ENCODE results near the gene CAND2.
"Not testable (repeated sequence)": the region's sequence is repeated elsewhere in the genome, so short reads cannot be mapped to it uniquely, and the experiment has no call there.

Gene CAND2

DNA sequence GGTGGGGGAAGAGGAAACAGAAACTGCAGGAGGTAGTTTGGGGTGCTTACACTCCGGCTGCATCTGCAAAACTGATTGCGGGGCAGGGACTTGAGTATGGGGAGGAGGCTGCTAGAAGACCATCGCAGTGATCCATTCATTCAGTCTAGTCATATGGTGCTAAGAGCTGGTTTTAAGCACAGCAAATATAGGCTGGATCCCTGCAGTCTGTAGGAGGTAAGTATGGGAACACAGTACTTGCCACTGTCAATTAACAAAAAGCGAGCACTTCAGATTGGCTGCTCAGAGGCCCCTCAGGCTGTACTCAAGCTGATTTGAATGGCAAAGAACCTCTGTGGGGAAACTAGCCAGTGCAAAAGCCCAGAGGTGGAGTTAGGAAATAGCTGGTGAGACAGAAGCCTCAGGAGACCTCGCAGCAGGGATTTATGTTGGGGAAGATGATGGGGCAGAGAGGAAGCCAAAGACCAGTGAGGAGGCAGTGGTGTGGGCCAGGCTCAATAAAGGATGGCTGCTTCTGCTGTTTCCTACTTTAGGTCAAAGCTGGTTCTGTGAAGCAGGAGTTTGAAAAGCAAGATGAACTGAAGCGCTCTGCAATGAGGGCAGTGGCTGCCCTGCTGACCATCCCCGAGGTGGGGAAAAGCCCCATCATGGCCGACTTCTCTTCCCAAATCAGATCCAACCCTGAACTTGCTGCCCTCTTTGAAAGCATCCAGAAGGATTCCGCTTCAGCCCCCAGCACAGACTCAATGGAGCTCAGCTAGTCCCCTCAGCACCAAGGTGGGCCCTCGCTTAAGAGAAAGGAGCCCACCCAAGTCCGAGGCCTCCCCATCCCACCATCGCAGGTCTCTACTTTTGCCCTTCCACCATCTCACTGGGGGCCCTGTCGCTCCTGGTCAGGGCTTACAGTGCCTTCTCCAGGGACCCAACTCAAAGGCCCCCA is 37.0 kb downstream of the CAND2 start:
- no peak for DNase-seq

DNA sequence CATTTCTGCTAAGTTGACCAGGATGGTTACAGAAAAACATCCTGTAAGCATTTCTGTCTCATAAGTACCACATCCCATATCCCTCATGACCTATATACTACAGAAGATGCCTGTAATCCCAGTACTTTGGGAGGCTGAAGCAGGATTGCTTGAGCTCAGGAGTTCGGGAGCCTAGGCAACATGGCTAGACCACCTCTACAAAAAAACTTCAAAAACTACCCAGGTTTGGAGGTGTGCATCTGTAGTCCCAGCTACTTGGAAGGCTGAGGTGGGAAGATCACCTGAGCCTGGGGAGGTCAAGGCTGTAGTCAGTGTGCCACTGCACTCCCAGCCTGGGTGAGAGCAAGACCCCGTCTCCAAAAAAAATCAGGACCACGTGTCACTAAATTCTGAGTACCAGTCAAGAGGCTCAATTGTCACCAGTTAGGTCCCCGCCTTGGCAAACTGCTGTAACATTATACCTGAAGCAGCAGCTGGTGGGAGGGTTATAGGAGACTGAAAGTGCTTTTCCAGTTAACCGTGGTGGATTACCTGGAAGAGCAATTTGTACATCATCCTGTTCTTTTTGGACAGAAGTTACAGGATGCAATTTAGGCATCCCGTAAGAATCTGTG is 38.7 kb downstream of the CAND2 start:
- no peak for DNase-seq

DNA sequence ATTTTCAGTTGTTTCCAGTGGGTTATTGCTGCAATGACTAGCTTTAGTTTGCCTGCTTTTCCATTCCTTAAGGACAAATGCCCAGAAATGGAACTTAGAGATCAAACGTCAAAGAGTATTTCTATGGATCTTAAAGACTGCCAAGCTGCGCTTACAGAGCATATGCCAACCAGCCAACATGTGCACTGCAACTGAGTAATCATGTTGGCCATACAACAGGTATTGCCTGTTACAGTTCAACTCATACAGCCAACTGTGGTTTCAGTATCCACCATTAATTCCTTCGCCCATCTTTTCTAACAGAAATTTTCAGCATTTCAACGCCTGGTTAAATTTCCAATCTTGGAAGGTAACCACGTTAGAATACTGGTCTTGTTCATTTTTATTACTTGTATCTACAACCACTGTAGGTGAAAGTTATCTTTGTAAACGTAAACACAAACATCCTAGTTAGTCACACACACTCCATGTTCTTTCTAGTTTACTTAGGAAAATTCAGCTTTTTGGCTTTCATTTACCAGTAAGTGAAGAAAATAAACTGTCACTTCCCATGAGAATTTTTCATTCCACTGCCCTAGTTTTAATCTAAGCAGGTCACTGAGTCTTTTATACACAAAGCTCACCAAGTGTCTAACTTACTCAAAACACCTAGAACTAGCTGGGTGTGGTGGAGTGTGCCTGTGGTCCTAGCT is 41.0 kb downstream of the CAND2 start:
- DNase-seq: no peak

DNA sequence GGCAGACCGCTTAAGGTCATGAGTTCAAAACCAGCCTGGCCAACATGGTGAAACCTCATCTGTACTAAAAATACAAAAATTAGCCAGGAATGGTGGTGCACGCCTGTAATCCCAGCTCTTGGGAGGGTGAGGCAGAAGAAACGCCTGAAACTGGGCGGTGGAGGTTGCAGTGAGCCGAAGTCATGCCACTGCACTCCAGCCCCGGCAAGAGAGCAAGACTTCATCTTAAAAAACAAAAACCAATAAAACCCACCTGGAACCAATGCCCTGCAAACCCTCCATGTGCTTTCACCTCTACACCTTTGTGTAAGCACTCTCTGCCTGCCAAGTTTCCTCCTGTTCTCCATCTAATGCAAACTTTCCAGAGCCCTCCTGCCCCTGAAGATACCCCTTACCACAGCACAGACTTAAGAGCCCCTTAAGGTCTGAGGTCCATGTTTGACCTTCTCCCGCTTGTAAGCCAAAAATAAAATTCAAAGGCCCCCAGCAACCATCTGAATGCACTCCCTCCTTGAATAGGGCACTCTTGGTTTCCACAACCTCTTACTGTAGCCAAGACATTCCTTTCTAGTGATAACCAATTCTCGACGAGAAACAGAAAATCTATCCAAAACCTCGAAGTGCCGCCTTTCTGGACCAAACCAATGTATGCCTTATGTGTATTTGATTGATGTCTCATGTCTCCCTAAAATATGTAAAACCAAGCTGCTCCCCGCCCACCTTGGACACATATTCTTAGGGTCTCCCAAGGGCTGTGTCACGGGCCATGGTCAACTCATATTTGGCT is 41.9 kb downstream of the CAND2 start:
- no peak for DNase-seq

DNA sequence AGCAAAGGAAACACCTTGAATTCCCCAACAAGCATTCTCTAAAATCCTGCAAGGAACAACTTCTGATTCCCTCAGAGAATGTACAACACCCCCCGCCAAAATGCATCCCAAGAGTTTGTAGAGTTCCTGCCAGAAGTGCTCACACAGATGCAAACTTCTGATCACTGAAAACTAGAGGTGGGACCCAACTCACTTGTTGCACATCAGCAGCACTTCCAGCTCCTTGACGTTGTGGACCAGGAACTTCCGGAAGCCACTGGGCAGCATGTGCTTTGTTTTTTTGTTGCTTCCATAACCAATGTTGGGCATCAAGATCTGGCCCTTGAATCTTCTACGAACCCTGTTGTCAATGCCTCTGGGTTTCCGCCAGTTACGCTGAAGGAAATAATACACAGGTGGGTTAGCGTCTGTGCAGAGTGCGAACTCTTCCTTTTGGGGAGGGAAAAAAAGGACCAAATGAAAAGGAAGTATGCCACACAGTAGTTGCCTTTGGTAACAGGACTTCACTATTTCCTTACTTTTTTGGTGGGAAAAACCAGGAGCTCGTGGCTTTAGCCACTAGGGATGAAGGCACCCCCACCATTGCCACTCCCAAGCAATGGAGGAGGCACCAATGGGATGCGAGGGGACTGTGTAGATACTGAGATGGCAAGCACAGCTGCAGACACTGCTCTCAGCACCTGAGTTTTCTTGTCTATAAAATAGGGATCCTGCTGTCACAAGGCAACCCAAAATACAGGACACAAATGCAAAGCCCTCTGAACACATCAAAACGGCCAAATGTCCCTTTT is 42.9 kb downstream of the CAND2 start:
- no peak for DNase-seq

DNA sequence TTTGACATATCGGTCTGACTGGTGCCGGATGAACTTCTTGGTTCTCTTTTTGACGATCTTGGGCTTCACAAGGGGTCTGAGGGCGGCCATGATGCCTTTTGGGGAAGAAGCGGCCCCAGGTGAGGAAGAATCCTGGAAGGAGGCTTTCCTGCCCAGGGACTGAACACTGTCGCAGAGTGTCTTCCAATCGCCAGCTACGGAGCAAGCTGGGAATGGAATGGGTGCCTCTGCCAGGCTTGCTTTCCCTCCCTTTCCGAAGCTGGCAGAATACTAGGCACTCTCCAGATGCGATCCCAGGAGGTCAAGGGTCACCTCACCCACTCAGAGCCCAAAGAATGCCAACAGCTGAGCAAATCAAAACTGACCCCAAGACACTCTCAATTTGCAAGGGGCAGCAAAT is 43.7 kb downstream of the CAND2 start:
- not testable (repeated sequence) for DNase-seq

DNA sequence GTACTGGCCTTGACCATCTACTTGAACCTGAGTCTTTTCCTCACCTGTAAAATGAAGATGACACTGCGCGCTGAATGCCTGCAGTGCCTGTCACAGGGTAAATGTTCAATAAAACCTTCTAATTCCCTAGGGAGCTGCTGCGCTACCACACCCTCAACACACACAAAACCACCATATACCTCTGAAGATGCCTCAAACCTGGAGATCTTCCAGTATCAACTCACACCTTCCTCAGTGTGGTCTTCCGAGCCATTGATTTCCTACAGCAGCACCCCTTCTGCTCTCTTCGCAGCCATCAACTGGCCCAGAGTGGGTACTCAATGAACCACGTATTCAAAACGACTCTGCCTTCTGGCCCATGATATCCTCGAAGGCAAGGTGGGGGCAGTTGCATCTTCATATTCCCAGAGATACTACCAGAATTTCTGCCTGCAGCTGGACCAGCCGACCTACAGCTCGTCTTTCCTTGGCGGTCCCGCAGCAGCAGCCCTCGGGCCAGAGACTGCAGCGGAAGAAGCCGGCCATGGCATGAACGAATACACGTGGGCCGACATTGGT is 44.2 kb downstream of the CAND2 start:
- DNase-seq: no peak

DNA sequence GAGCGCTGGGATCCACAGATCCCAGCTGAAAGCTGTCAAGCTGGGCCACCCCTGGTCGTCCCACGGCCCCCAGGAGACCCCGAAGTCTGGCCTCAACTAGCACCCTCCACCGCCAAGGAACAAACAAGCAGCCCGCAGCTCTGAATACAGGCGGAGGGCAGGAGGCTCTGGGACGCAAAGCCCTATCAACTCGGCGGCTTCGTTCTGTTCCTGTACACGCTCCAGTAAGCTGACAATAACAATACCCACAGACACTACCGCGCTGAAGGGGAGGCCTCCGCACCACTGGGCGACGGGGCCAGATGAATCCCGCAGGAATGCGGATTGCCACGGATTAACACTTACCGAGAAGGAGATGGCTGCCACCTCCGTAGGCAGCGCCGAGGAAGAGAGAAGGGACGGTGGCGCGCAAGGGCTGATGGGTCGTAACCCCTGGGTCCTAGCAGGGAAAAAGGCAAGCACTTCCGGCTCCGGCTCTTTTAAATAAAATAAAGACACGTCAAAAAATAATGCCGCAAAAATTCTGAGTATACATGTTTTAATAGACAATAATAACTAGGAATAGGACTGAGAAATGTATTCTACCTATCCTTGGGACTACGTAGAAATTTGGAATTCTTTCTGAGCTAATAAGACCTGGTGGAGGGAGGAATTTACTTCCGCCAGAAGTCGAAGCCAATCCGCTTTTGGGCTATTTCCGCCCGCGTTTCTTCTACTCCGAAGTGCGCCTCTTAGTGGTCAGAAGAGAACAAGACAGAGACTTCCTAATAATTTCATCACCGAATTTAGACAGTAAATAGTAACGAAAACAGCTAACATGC is 44.9 kb downstream of the CAND2 start, which contains the start of gene RPL32:
RPL32 (minus strand) TSS at position 417 of the 821 bp plus-strand sequence. CDS start 1,328 bp downstream, outside the sequence.
- peak; percentile 81 for DNase-seq

DNA sequence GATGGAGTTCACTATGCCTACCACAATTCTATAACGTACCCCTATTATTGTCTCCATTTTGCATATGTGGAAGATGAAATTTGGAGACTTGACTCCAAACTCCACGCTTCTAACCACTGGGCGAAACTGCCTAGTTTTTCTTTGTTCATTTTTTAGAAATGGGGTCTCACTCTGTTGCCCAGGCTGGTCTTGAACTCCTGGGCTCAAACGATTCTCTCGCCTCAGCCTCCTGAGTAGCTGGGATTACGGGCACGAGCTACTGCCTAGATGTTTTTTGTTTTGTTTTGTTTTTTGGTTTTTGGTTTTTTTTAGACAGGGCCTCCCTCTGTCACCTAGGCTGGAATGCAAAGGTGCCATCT is 45.5 kb downstream of the CAND2 start:
- DNase-seq: no peak

DNA sequence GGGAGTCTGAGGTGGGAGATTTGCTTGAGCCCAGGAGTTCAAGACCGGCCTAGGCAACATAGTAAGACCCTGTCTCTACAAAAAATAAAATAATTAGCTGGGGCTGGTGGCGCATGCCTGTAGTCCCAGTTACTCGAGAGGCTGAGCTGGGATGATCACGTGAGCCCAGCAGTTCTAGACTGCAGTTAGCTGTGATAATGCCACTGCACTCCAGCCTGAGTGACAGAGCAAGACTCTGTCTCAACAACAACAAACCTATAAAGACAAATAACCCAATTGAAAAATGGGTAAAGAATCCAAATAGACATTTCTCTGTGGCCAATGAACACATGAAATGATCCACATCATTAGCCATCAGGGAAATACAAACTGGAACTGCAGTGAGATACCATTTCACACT is 46.0 kb downstream of the CAND2 start:
- no peak for DNase-seq

DNA sequence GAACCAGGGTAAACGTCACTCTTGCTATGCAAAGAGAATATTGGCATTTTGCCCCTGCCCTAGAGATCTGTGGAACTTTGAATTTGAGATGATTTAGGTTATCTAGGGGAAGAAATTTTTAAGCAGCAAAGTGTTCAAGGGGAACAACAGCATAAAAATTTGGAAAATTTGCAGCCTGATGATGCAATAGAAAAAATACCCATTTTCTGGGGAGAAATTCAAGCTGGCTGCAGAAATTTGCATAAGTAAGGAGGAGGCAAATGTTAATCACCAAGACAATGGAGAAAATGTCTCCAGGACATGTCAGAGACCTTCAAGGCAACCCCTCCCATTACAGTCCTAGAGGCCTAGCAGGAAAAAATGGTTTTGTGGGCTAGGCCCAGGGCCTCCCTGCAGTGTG is 49.3 kb downstream of the CAND2 start:
- DNase-seq: no peak

DNA sequence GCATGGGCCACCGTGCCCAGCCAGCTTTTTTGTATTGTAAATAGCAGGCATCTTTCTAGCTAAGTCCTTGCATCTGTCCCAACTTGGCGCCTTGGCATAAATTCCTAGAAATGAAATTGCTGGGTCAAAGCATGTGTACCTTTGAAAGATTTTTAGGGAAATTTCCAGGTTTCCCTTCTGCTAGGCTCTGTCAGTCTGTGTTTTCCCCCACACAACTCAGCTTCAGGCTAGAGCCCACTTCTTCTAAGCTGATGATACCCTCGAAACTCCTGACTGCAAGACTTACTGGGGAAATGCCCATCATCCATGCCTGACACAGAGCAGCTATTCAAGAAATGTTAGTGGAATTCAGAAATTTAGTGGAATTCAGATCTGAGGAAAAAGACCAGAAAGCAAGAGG is 55.7 kb downstream of the CAND2 start:
- DNase-seq: no peak

DNA sequence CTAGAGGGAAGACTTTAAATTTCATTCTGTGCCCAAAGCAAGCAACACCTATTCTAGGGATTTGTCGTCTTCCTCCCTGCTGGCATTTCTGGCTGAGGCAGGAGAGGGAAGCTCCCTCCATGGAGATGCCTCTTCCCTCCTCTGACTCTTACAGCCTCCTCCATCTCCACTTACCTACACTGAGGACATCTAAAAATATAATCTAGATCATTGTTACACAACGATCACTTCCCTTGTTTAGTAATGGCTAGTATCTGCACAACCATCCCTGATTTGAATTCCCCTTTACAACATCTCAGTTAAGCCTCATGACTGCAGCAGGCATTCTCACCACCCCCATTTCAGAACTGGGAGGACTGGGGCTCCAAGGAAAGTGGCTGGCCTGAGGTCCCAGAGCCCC is 57.4 kb downstream of the CAND2 start:
- DNase-seq: not testable (repeated sequence)

DNA sequence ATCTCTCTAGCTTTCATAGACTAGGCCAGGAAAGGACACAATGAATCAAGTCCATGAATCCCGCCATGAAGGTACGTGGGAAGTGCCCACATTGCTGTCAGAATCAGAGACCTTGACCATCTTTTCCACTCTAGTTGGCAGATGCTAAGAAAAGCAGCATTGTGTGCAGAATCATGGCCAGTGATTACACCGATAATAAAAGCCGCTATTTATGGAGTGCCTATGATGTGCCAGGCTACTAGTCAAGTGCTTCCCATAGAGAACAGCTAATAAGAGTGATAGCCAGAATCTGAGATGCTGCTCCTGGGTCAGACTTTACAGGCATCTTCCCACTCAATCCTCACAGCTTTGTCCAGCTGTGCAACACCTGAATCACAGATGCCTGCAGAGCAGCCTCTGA is 58.1 kb downstream of the CAND2 start:
- DNase-seq: no peak

DNA sequence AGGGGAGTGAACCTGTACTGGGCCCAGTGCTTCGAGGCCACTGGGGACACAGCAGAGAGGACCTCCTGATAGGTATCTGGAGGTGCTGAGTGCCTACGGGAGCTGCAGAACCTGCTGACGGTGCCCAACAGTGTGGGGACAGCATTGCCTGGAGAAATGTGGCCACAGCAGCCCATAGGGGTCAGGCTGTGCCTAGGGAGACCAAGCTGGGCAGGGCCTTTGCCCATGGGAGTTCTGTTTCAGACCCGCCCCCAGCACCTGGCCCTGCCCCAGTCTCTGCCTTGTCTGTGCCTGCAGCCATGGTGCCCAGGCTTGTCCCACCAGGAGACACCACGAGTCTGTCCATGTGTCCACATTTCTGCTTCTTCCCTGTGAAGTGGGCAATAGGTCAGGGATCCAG is 60.1 kb downstream of the CAND2 start:
- no peak for DNase-seq

DNA sequence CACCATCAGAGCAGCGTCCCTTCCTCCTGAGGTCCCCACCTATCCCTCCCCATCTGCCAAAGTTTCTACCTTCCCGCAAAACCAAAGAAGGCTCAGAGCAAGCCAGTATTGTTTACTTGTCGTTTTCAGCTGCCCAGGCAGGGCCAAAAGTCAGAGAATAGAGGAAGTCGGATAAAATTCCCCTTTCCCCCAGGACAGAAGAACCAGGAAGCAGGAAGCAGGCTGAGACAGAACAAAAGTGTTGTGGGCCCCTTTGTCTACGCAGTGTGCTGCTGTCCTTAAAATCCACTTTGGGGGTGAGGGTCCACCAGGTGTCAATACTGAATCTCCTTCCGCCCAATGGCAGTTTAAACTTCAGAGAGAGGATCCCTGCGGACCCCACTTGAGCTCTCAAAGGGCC is 63.4 kb downstream of the CAND2 start:
- DNase-seq: no peak

DNA sequence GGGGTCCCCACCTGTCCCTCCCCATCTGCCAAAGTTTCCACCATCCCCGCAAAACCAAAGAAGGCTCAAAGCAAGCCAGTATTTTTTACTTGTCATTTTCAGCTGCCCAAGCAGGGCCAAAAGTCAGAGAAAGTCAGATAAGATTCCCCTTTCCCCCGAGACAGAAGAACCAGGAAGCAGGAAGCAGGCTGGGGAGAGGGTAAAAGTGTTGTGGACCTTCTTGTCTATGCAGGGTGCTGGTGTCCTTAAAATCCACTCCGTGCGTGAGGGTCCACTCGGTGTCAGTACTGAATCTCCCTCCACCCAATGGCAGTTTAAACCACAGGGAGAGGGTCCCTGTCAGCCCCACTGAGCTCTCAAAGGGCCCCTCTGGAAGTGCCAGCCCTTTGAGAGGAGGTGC is 65.1 kb downstream of the CAND2 start:
- DNase-seq: no peak

DNA sequence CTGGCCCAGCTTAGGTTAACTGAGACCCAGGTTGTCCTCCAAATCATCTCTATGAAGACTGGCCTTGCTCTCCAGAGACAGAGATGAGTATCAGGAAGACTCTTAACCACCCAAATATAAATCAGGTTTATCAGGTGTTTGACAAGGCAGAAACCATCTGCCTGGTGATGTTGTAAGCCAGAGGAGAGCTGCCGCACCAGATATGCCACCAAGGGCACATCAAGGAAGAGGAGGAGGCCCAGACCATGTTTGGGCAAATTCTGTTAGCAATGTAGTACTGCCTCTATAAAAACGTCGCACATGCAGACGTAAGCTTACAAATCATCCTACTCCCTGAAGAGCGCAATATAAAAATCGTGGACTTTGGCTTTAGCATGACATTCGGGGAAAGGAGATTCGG is 65.9 kb downstream of the CAND2 start:
- no peak for DNase-seq

DNA sequence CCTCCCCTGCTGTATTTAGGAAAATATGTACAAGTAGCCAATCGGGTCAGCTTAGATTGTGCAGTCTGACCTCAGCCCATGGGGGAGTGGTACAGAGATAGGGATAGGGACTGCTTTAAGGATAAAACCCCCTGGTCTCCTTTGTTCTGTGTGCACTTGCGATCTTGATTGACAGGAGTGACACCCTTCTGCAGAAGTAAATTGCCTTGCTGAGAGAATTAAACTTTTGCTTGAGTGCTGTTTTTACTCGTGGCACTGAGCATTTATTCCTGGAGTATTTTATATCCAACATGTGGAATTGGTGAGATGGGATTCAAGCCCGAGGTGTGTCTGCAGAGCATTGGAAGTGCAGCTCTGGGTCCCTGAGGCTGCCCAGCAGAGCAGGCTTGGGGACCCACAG is 68.8 kb downstream of the CAND2 start:
- no peak for DNase-seq

DNA sequence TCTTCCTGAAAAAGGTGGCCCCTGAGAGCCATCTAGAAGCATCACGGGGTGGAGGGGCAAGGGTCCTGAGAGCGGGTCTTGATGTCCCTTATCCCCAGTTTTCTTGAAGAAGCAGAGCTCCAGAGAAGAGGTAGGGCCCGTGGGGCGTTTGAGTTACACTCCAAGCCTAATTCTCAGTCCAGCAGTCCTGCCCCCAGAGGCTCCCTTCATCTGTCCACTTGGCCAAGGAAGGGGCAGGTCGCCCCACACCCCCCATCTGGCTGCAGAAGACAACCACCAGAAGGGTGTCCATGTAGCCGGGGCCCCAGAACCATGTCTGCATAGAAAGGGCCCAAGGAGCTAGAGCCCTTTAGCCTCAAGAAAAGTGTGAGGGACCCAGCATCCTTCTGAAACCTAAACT is 70.4 kb downstream of the CAND2 start:
- no peak for DNase-seq

Data from GDM1 (cell line).